Dedifferentiated amniotic fluid mesenchymal stem cell (primary cell): ENCODE results near the gene PDE4D.

Source experiments
- DNase-seq: peaks from one replicate; pipeline ENCODE4 v3.0.0-alpha.2; 2016; ENCODE audit errors: extremely low spot score

Gene PDE4D

DNA sequence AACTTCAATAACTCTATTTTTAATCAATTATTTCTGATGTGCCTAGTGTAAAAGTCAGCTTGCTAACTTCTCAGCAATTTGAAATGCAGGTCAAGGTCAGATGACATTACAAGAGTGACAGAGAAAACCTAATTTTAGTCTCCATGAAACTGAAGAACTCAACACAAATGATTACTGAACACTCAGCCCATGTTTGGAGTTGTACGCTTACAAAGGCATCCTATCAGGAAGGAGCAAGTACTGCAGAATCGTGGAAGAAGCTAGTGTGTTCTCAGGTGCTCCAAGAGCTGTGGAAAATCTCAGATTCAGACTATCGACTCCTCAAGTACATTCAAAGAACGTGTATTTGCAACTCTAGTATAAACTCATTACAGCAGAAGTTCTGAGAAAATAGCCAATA is 526.7 kb downstream of the PDE4D start:
- no peak for DNase-seq

DNA sequence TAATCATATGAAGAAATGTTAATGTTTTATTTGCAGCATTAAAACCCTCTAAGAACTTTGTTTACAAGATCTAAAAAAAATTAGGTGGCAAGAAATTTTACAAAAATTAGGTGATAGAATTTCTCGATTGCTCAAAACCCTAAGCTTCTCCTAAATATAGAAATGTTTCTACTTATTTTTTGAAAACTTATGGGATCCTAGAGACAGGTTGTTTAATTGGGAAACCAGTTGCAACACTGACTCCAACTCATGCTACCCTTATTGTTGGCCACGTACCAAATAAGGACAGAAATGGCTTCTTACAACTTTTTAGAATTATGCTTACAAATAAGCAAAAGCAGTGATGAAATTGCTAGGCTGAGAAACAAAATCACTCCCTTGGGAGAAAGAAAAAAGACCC is 531.1 kb downstream of the PDE4D start:
- DNase-seq, result no peak

DNA sequence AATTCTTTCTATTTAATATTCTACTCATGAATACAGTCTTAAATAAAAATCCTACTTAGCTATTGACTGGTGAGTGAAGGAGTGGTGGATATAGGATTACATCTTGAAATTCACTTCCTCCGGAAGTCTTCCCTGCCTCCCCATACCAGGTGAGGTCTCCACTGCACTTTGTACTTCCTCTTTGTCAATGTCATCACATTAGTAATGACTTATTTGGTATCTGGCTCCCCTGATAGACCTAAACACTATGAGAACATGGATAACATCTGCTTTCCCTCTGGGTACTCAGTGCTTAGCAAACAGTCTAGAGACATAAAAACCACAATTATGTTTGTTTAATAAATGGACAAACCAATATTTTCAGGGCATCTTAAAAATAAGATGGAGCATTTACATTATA is 532.1 kb downstream of the PDE4D start:
- no peak for DNase-seq

DNA sequence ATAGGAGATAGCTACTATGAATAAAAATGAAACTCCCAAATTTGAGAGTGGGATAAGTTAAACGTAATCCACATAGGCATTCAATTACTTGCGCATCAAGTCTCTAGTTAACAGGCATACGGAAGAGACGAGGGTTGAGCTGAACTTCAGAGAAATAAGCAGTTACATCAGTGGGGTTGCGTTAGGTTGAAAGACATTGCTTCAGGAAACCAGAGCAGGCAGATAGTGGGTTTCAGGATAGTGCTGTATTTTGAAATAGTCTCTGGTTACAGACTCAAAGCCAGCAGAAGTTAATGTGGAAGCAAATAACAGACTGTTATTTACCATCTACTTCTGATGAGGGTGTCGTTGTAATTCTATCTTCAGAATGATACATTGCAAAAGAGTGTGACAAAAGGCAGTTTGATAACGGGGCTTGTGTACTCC is 533.4 kb downstream of the PDE4D start:
- DNase-seq, result no peak

DNA sequence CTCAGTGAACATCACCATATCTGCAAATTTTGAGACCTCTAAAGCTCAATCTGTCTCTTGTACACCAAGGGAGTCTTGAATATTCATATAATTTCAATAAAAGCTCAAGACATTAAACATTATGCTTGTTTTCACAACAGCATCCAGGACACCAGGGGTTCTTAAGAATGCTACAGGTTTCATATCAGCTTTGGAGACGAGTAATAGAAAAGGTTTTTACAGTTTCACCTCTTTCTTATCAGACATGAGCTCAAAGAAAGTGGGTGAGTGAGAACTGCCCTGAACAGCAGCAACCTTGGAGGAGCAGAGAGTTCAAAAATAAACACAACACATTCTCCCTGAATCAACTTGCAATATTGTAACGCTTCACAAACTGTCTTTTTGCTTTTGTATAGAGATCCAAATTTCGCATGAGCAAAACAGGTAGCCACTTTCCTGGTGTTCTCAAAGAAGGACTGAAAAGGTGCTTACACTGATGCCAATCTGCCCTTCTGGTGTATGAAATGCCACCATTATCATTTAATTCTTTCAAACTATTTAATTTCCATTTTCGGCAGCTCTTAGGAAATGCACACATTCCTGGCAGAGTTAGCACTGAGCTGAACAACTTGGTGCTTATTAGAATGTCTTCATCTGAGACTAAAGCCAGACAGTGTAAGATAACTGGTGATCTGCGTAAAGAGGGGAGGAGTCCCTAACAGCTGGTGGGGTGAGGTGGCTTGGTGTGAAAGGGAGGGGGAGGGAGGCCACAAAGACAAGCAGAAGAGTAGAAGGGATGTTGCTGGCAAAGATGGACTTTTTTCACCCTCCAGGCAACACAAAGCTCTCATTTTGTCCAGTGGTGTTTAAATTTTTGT is 535.3 kb downstream of the PDE4D start:
- DNase-seq, result no peak

DNA sequence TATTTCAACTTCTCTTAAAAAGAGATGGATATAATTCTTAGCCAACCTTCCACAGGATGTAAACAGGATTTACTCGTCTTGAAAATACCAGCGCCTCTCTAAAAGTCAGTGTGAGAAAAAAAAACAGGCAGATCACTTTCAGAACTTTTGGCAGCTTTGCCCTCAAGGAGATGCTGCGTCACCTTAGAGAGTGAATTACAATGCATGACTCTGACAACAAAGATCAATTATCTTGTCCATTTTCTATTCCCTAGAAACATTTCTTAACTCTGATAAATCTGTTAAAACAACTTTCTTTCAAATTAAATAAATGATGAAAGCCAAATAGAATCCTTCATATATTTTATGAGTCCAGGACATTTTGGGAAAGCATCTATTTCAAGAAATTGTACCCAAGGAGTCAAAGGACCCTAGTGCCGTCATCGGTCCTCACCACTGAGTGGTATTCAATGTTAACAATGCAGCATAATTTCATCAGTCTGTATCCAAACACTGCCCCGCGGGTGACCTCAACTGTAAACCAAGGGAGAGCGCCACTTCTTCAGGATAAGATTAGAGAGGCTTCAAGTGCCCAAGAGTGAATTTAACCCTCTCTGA is 536.0 kb downstream of the PDE4D start:
- no peak for DNase-seq

DNA sequence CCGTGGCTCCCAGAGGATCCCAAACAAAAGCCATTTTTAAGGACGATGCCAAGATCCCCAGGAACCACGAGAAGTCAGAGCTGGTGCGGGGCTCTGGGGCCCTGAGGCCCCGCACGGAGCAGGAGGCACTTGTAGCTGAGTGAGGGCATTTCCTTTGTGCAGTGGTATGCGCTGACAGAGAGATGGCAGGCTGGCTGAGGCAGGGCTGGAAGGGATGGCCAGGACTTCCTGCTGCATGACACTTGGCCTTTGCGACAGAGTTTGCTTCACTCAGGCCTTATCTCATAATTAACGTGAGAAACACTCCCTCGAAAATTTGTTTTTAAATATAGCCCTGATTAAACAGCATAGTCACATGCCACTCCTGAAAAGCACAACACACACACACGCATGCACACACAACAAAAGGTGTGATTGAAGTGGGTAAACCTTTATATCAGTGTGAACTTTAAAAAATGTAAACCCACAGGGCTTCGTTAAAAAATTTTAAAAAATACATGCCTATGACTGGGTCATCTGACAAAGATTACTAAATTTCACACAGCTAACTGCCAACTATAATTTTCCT is 536.6 kb downstream of the PDE4D start:
- no peak for DNase-seq

DNA sequence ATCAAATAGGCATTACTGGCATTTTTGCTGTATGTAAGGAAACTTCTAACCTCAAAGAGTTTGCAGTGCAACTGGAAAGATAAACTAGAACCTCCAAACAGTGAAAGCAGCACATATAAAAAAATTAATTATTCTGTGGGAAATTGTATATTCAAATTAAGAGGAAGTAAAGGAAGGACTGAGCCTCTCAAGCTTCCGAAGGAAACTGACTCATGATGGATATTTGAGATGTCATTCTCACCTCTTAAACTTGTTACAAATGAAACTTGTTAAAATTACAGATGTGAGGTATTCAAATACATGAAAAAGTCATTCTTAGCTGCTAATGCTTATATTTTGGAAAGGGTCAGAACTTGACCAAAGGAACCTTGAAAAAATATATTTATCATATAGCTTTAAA is 538.7 kb downstream of the PDE4D start:
- no peak for DNase-seq

DNA sequence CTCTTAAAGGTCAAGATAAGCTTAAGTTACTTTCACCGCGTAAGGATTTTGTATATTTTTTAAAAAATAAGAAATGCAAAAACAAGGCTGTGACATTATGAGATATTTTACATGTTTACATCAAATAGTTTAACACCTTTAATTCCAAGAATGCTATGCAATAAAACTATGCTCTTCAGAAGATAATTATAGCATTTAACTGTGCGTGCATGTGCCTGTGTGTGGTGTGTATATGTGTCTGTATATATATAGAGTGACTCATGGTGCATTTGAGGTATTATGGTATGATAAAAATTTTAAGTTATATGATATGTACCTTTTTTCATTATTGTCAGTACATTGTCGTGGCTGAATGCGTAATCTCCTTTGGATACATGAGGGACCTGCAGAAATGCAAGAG is 539.3 kb downstream of the PDE4D start:
- DNase-seq, result no peak

DNA sequence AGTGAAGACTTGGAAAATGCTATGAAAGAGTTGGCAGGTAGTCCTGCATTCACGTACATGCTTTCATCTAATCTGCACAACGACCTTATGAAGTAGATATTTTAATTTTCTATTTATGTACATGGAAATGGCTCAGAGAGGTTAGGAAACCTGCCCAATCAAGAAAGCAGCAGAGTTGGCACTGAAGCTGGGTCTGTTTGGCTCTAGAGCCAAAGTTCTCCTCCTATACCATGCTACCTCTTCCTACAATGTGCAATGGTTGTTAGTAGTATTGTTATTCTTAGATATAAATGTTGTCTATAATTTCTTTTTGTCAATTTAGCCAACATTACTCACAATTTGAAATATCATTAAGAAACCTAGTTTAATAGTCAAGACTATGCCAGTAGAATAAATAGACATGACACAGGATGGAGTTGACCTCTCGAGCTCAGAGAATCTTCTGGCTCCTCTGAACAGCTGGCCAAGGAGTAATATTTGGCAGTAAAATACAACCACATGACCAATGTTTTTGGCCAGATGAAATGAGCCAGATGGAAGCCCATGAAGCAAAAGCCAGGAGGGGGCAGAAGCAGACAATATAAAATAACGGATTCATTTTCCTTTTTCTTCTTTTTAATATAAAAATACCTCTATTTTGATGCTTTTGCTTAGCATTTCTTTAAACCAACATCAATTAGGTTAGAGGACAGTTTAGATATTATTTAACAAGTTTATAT is 542.3 kb downstream of the PDE4D start:
- DNase-seq, result no peak

DNA sequence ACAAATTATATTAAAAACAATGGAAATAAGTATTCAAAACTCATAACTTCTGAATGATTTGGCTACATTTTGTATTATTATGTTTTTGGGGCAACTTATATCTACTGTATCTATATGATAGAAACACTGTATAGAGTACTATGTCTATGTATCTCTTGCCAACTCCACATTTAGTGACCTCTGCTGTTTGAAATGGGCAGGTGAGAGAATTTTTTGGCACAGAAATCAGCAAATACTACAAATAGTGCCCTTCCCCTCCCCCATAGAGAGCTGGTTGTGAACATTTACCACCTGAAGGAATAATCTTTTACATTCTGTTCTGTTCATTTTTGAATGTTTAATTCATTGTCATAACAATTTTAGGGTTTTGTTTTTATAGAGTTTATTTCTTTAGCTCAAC is 545.3 kb downstream of the PDE4D start:
- DNase-seq, result no peak

DNA sequence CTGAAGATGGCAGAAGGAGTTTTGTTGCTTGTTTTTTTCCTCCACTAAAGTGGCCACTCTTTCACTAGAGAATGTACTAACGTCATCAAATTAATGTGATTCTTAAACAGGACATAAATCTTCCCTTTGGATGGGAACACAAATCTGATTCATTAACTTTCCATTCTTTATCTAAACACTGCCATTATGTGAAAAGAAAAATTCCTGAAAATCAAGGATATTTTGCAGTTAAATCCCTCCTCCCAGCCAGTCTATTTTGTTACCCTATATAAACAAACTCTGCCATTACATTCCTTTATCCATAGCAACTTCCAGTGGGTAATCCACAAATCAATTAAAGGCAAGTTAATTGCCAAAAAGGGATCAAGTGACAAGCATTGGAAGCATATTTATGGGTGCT is 546.5 kb downstream of the PDE4D start:
- no peak for DNase-seq

DNA sequence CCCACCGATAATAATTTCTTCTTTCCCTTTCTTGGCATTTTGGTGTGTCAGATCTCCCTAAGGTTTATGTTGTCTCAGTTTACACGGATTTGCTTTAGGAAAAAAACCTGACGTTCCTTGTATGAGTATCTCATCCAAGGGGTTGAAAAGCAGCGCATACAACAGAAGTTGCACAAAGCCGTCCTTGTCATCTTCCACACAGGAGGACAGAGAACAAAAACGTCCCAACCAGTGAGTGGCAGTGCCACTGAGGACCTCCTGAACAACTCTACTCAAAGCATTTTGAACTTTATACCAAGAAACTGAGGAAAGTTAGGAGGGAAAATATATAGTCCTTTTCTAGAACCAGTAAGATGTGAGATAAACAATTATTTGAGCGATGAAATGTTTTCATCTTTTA is 547.0 kb downstream of the PDE4D start:
- DNase-seq, result no peak

DNA sequence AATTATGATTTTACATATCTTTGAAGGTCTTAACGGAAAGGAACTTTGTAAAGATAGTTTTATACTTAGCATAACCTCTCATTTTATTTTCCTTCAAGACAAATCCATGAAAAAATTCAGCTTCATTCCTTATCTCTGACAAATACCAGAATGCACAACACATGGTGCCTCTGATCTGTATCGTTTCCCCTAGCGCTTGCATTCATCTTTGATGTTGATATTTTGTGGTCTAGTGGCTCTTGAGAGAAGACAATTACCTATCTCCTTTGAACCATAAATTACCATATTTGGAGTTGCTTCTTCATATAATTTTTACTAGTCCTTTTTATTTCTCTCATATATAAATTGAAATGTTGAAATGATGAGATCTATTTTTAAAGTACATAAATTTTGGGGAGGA is 551.3 kb downstream of the PDE4D start:
- no peak for DNase-seq

DNA sequence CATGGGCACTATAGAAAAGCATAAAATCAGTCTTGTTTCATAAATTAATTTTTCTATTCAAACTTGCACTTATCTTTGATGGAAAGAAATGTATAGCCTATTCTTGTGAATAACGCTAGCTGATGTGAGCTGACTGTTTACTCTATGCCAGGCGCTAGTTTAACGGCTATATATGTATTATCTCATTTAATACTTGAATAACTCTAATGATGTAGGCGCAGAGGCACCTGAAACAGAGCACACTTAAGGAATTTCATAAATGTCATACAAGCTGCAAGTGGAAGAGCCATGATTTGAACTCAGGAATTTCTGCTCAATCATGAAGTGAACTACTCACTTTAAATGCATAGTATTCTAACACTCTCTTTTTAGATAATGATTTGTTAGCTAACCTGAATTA is 551.8 kb downstream of the PDE4D start:
- DNase-seq, result no peak

DNA sequence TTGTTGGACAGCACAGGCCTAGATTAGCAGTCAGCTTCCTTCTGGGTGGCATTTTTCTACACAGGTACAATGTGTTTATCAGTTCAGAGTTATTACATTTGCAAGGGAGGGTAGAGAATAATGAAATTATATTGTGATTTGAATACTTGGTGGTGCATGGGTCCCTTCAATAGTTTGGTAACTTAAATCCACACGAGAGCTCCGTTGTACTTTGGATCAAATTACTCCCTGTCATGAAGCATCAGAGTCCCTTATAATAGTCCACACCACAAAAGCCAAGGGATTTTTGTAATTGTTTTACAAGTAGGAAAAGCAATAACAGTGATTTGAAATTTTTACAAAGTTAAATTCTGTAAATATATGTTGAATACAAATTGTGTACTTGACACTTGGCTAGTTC is 552.4 kb downstream of the PDE4D start:
- DNase-seq, result no peak

DNA sequence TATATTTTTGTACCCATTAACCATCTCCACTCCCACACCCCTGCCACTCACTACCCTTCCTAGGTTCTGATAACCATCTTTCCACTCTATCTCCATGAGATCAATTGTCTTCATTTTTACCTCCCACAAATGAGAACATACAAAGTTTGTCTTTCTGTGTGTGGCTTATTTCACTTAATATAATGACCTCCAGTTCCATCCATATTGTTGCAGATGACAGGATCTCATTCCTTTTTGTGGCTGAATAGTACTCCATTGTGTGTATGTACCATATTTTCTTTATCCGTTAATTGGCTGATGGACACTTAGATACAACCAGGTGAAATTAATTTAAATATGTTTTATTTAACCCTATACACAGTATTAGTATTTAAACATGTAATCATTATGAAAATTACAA is 552.9 kb downstream of the PDE4D start:
- DNase-seq, result no peak

DNA sequence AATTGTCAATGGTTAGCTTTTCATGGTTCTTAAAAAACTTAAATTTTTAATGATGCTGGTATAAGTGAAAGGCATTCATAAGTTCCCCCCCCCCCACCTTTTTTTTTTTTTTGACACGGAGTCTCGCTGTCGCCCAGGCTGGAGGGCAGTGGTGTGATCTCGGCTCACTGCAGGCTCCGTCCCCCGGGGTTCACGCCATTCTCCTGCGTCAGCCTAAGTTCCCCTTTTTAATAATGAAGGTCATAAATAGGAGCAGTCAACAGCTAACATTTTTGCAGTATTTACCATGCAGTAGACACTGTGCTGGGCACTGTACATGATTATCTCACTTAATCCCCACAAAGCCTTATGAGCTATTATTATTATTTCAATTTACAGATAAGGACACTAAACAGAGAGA is 556.3 kb downstream of the PDE4D start:
- DNase-seq, result no peak

DNA sequence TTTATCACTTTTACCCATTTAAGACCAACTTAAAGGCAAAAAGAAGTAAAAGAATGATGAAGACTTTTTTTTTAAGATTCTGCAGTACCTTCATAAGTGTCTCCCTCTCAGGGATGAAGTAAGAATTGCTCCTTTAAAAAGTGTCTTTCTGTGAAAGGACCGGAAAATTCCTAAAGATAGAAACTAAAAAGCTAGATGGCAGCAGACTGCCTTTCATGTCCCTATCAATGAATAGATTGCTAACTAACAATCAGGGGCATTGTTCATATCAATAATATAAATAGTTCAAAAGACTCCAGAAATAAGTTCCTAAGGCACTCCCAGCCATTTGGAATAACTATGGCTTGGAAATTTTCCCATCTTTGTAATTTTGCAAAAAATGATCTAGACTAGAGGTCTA is 558.0 kb downstream of the PDE4D start:
- DNase-seq, result no peak

DNA sequence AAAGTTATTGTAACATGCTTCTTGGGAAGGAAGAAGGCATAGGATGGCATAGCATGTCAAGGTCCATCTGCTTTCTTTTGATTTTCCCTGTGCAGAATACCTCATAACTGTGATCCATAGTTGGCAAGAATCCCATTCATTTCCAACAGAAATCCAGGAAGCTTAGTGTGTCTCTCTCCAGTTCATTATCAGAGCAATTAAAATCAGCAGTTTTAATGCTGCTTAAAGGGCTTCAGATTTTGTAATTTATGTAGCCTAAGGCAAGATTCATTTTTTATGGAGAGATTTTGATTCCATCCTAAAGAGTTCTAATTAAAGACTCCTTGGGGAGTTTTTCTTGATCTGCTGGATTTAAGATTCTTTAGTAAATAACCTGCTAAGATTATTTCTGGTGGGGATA is 560.1 kb downstream of the PDE4D start:
- no peak for DNase-seq

DNA sequence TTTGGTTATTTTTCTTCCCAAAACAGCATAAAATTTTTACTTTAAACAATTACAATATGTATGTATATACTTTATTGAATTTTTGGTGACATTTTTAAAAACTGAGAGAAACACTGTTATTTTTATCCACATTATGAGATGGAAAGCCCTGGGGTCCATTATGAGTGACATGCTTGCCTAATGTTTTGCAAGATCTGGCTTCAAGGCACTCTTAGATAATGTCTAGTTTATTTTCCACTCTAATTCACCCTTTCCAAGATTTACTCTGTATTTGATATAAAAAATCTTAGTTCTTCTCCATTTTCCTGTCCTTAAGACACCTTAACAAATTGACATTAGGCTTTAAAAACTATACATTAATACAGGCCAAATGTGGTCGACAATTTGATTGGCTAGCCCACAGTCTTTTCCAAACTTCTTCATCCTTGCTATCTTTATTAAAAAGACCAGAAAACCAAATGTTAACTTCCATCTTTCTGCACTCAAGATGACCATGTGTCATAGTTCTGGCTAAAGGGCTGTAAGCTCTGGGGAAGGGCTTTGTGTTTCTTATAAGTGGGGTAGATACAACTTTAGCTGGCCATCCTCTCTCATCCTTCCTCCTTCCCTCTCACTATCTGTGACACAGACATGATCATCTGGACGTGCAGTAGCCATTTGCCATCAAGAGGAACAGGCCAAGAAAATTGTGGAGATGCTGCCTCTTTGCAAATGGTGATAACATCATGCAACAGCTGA is 561.1 kb downstream of the PDE4D start:
- DNase-seq, result no peak

DNA sequence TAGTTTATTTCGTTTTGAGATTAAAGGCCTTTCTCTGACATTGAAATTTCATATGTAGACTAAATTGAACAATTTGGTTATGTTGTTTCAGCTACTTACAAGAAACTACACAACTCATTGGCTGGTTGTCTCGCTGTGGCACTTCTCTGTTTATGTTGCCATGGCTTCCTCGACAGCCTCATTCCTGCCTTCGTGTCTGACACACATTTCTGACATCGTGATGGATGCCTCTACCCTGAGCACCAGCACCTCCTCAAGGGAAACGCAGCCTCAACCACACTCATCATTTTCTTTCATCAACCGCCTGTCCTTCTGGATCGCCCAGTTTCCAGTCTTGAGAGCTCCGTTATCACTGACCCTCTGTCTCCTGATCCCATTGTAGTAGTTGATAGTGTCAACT is 562.8 kb downstream of the PDE4D start:
- no peak for DNase-seq
